Measurements from ENCODE around the gene RALY. TPM values are rescaled to one million over a fixed set of nuclear protein-coding genes. Genes with fewer than 3 reads are reported as not detected.

The RALY gene
- total RNA-seq, 4 donors from 2014 or later, result 23.2 to 101 (median 87.5) TPM

DNA sequence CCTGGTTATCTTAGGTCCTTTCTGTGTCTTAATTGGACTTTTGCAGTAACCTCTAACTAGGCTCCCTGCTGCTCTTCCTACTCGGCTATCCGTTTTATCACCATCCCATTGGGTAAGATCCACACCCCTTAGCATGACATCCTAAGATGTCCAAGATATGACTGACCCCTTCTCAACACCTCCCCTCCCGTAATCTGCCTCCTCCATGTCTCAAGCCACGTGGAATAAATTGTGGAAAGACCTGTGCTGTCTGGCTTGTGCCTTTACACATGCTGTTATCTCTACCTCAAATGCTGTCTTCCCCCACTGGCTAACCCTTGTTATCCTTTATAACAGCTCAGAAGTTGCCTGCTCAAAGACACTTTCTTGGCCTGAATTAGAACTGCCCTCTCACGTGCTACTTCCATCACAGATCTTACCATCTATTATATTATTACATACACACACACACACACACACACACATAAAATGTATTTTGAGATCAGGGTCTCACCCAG lies 91.9 kb downstream of the RALY start:
- no peaks in the 10 kb centered on the region for H3K4me1 ChIP-seq
- H3K27ac ChIP-seq, result no peak overlapping the region
- intact Hi-C loops (cut with DNase I; ENCODE audit: low total_unique reads), result no loop called here
- no peaks in the 10 kb centered on the region for H3K9me3 ChIP-seq
- H3K27me3 ChIP-seq, result no peaks in the 10 kb centered on the region
- no peaks in the 10 kb centered on the region for H3K36me3 ChIP-seq
- TF ChIP-seq, protein P1, sequence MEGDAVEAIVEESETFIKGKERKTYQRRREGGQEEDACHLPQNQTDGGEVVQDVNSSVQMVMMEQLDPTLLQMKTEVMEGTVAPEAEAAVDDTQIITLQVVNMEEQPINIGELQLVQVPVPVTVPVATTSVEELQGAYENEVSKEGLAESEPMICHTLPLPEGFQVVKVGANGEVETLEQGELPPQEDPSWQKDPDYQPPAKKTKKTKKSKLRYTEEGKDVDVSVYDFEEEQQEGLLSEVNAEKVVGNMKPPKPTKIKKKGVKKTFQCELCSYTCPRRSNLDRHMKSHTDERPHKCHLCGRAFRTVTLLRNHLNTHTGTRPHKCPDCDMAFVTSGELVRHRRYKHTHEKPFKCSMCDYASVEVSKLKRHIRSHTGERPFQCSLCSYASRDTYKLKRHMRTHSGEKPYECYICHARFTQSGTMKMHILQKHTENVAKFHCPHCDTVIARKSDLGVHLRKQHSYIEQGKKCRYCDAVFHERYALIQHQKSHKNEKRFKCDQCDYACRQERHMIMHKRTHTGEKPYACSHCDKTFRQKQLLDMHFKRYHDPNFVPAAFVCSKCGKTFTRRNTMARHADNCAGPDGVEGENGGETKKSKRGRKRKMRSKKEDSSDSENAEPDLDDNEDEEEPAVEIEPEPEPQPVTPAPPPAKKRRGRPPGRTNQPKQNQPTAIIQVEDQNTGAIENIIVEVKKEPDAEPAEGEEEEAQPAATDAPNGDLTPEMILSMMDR (IDR thresholded peaks at IDR 0.05), result no peak
- no peak for DNase-seq
- H3K4me3 ChIP-seq, result no peak overlapping the region

DNA sequence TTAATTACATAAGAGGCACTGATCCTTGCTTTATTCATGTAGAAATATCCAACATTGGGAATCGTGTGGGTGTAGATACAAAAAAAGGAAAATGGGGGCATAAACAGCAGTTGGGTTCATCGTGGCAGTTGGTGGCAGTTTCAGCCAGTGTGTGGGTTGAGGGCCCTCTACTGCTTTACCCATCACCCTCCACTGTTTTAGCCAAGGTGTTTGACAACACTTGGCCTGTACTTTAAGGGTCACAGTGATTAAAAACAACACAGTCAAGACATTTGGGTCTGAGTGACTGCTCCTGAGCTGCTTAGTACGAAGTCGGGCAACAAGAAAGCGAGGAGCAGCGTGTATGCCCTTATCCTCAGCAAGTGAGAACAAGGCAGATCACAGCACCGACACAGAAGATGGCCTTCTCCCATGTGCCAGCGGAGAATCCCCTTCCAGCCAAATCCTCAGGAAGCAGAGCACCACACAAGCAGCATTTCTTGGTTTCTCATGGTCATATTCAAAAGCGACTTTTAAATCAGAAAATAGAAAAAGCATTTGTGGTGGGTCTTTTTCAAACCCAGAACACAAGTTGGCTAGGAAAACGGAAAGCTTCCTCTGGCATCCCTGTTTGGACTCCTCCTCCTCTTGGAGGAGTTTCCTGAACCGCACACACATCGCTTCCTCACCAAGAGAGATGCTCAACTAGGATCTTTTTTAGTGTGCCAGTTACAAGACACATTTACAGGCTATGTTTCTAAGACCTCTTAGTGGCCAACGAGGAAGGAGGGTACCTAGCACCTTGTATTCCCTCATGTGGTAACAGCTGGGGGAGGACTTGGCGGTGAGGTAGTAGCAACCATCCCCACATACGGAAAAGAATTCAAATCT lies 94.8 kb downstream of the RALY start:
- DNase-seq, result no peak
- Histone ChIP-seq H3K4me1 (no peaks in the 10 kb centered on the region), H3K9me3 (no peaks in the 10 kb centered on the region), H3K27me3 (no peaks in the 10 kb centered on the region), H3K27ac (no peak overlapping the region), H3K36me3 (no peaks in the 10 kb centered on the region), H3K4me3 (no peak overlapping the region)
- TF ChIP-seq, protein P1 (IDR thresholded peaks at IDR 0.05), result no peak
- no peak for TF ChIP-seq POLR2A (IDR thresholded peaks at IDR 0.05)
- intact Hi-C loops (cut with DNase I; ENCODE audit: low total_unique reads), result no loop called here

DNA sequence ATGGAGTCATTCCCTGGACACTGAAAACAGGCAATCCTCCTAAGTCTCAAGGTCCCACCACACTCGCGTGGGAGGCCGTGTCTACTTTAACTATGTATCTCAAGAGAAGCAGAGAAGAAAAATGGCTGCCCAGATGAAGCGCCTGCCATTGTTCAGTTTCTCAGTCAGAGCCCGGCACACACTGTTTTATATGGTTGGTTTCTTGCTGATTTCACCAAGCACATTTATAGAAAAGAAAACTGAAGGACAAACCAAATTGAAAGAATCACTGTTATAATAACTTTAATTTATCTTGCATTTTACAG lies 95.4 kb downstream of the RALY start:
- no peaks in the 10 kb centered on the region for H3K27me3 ChIP-seq
- intact Hi-C loops (cut with DNase I; ENCODE audit: low total_unique reads), result no loop called here
- H3K4me1 ChIP-seq, result no peaks in the 10 kb centered on the region
- no peaks in the 10 kb centered on the region for H3K36me3 ChIP-seq
- TF ChIP-seq POLR2A (IDR thresholded peaks at IDR 0.05), result no peak
- TF ChIP-seq, protein P1 (IDR thresholded peaks at IDR 0.05), result no peak
- H3K27ac ChIP-seq, result no peak overlapping the region
- H3K4me3 ChIP-seq, result no peak overlapping the region
- no peaks in the 10 kb centered on the region for H3K9me3 ChIP-seq
- no peak for DNase-seq

DNA sequence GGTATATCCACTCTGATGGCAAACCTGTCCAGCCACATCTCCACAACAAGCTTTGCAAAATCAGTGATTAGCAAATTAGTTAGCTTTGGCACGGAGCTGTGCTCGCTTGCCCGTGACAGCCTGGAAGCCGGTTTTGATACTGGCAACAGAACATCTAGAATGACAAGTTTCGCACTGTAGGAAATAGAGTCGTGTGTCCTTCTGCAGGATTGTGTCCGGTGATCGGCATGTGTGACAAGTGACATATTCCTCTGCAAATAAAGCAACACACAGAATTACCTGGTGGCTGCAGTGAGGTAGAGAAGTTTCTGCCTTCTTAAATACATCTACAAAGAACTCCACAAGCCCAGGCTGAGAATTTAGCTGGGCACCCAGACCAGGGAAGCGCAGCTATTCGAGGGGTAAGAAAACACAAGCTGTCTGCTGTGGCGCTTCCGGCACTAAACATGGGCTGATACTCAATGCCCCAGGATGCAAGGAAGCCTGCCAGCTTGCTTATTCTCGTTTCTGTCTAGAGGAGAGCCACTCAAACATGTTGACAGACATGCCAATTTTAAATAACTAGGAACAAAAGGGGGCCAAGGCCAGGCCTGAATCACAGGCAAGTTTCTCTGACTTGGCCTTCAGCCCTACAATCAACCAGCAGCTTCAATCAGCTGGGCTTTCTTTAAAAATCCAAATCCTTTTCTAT lies 96.1 kb downstream of the RALY start:
- Histone ChIP-seq H3K27me3 (no peaks in the 10 kb centered on the region), H3K27ac (no peak overlapping the region), H3K4me3 (no peak overlapping the region), H3K4me1 (no peaks in the 10 kb centered on the region), H3K36me3 (no peaks in the 10 kb centered on the region), H3K9me3 (no peaks in the 10 kb centered on the region)
- intact Hi-C loops (cut with DNase I; ENCODE audit: low total_unique reads), result no loop called here
- no peak for TF ChIP-seq POLR2A (IDR thresholded peaks at IDR 0.05)
- TF ChIP-seq, protein P1 (IDR thresholded peaks at IDR 0.05), result no peak
- no peak for DNase-seq

DNA sequence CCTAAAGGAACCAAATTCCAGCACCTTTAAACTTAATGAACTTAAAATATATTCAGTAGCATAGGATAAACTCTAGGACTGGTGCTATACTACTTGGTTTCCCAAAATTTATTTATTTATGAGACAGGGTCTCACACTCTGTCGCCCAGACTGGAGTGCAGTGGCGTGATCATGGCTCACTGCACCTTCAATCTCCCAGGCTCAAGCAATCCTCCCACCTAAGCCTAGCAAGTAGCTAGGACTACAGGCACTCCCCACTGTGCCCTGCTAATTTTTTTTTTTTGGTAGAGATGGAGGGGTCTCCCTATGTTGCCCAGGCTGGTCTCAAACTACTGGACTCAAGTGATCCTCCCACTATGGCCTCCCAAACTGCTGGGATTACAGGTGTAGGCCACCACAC lies 96.9 kb downstream of the RALY start:
- Histone ChIP-seq H3K27ac (no peak overlapping the region), H3K4me1 (no peaks in the 10 kb centered on the region), H3K36me3 (no peaks in the 10 kb centered on the region)

More for the DNA sequence above, 96.9 kb downstream of the RALY start:
- H3K27me3 ChIP-seq, result no peaks in the 10 kb centered on the region
- DNase-seq, result no peak
- intact Hi-C loops (cut with DNase I; ENCODE audit: low total_unique reads), result no loop called here
- TF ChIP-seq POLR2A (IDR thresholded peaks at IDR 0.05), result no peak
- TF ChIP-seq, protein P1 (IDR thresholded peaks at IDR 0.05), result no peak
- H3K9me3 ChIP-seq, result no peaks in the 10 kb centered on the region
- no peak overlapping the region for H3K4me3 ChIP-seq

Measured in uterus (tissue), 4 donors.